NB4 (cell line): ENCODE data around the gene TBC1D22A.

ENCODE experiments used
- DNase-seq: peaks from one replicate; pipeline ENCODE4 v3.0.0; 2010; ENCODE audit warnings: low read depth
- H3K4me3 ChIP-seq: one replicate; pipeline ENCODE4 v1.5.1; 2011; ENCODE audit warnings: mild to moderate bottlenecking, low read depth, low read length, moderate library complexity
- MYC ChIP-seq: IDR thresholded peaks from 2 replicates; pipeline ENCODE4 v1.6.1; 2011; ENCODE audit warnings: low read depth, low read length
- POLR2A ChIP-seq: IDR thresholded peaks from 2 replicates; pipeline ENCODE4 v1.6.1; 2011; ENCODE audit warnings: mild to moderate bottlenecking; ENCODE audit not compliant: insufficient read length; ENCODE audit errors: extremely low read depth
- TF ChIP-seq, protein P1 (sequence below): IDR thresholded peaks from one replicate; pipeline ENCODE4 v1.5.1; 2012; ENCODE audit warnings: low read depth, low read length
- TF ChIP-seq, protein P2 (sequence below): IDR thresholded peaks from 2 replicates; pipeline ENCODE4 v1.6.1; 2011; ENCODE audit warnings: low read depth, low read length

The TBC1D22A gene

DNA sequence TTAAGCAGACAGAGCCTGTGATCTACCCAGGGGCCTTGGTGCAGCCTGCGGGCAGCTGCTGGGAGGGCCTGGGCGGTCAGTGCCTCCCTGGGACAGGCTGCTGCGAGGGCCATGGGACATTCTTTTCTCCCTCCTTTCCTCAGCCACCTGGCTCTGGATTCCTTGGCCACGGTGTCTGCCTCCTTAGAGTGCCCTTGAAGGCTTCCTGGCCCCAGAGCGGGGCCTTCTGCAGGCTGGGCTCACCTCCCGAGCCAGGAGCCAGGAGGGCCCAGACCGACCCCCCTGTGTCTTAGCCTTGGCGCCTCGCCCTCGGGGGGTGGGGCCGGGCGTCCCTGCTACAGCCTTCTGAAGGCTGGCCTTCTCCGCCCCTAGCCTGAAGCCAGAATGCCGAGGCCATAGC lies 231.2 kb downstream of the TBC1D22A start:
- no peak for DNase-seq
- H3K4me3 ChIP-seq = no peak overlapping the region
- no peak for TF ChIP-seq POLR2A

DNA sequence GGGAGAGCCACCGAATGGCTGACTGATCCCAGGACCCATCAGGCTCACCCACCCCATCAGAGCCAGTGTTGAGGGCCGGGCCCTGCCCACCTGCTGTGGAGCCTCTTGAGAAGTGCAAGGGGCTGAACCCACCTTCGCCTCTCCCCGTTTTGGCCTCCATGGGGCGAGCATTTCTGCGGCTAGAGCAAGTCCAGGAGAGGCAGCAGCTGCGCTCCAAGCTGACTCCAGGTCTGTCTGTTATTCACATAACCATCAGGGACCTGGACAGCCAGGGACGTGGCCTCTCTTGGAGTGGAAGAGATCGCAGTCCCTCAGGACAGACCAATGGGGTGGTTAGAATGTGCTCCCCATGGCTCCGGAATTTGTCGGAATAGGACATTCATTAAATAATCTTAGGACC lies 231.8 kb downstream of the TBC1D22A start:
- TF ChIP-seq MYC (no peak), POLR2A (no peak)
- TF ChIP-seq, protein P1, sequence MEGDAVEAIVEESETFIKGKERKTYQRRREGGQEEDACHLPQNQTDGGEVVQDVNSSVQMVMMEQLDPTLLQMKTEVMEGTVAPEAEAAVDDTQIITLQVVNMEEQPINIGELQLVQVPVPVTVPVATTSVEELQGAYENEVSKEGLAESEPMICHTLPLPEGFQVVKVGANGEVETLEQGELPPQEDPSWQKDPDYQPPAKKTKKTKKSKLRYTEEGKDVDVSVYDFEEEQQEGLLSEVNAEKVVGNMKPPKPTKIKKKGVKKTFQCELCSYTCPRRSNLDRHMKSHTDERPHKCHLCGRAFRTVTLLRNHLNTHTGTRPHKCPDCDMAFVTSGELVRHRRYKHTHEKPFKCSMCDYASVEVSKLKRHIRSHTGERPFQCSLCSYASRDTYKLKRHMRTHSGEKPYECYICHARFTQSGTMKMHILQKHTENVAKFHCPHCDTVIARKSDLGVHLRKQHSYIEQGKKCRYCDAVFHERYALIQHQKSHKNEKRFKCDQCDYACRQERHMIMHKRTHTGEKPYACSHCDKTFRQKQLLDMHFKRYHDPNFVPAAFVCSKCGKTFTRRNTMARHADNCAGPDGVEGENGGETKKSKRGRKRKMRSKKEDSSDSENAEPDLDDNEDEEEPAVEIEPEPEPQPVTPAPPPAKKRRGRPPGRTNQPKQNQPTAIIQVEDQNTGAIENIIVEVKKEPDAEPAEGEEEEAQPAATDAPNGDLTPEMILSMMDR = no peak
- no peak for DNase-seq
- no peak overlapping the region for H3K4me3 ChIP-seq

DNA sequence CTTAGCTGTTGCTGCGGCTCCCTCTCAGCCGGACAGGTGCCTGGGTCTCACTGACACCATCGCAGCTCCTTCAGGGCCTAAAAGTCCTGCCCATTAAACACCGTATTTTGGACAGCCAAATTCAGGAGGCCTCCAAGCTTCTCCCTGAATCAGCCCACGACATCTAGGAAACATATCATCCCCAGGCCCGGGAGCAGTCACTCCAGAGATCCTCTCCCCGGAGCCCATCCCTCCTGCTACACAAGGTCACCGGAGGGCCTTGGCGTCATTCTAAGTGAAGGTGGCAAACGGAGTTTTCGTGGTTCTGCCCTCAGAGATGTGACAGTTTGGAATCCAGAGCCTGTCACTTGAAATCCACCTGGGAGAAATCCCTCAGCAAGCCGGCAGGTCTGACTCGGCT lies 232.5 kb downstream of the TBC1D22A start:
- no peak overlapping the region for H3K4me3 ChIP-seq
- no peak for TF ChIP-seq MYC
- no peak for DNase-seq

DNA sequence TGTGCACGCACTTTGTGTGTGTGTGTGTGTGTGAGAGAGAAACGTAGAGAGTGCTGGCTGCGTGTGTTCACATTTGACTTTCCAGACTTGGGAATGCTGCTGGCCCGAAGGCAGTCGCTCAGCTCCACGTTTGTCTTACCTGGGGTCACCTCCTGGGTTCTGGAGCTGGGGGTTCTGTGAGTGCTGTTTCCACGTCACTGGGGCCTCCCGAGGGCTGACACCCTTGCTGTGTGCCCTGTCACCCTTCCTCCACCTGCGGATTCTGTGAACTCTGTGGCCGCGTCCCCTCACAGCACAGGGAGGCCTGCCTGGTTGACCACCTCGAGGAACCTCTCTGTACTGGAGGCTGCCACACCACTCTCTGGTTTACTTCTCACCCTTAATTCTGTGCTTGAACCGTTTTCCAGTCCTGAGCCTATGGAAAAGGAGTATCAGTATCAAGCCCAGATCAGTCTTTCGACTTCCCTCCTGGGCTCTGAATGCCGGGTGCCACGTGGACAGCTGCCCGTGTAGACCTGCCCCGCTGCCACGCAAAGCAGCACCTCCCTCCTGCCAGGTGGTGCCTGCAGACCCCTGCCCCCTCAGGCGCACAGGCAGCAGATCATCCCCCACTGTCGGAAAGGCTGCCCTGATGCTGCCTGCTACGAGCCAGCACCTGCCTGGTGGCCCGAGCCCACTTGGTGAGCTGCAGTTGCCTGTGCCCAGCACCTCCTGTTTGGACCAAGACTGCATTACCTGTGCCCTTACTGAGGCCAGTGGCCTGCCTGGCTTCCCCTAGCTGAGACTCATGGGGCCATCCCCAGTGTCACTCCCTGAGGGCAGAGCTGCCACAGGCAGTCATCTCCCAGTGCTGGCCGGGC lies 233.3 kb downstream of the TBC1D22A start:
- no peak for DNase-seq
- H3K4me3 ChIP-seq = no peak overlapping the region
- TF ChIP-seq MYC = no peak
- no peak for TF ChIP-seq POLR2A
- TF ChIP-seq, protein P1 = no peak
- TF ChIP-seq, protein P2, sequence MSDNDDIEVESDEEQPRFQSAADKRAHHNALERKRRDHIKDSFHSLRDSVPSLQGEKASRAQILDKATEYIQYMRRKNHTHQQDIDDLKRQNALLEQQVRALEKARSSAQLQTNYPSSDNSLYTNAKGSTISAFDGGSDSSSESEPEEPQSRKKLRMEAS = no peak

DNA sequence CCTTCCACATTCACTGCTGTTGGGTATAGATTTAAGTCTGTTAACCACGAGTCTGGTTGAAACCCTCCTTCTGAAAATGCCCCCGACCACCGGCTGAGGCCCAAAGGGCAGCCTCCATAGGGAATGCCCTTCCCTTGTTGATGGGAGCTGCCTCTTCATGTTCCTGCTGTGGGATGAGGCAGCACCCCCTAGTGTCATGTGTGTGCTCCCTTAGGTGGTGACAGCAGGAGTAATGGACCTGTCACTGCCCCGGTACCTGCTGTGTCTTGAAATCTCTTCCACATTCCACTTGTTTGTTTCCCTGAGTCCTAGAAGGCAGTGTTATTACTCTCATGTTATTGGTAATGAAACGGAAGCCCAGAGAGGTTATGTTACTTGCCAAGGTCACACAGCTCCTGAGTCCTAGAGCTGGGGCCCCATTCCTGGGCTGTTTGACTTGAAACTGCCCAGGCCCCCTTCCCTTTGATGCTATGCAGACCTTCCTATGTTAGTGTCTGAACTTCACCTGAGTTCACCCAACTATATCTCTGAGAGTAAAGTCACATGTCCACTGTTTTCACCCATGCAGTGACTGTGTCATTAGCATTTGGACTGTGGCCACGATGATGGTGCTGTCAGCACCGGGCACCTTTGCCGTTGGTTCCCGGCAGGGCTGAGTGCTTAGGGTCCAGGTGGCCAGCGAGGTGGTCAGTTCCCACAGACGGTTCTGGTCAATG lies 234.3 kb downstream of the TBC1D22A start:
- TF ChIP-seq POLR2A (no peak), MYC (no peak)
- TF ChIP-seq, protein P2 = no peak
- TF ChIP-seq, protein P1 = no peak
- H3K4me3 ChIP-seq = no peak overlapping the region
- no peak for DNase-seq

DNA sequence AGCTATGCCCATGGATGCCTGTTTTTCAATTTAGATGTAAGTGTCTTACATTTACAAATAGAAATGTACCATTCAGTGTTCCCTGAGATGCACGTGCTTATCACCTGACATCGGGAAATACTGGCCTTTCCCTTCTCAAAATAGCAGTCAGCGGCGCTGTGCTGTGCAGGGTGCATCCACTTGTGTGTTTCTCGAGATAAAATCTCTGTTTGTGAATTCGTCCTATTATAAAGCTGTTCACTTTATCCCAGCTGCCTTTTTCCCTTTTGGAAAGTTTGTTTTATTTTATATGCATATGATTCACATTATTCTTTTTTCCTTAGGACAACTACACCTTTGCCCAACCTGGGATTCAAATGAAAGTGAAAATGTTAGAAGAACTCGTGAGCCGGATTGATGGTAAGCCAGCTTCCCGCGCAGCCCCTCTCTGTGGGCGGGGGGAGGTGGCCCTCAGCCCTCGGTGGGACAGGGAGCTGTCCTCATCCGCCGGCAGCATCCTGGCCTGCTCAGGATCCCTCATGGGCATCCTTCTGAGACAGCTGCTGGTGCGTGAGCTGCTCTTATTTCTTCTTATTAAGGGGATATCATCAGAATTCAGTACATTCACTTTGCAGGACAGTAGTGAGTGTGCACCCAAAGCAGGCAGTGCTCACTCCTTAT lies 235.0 kb downstream of the TBC1D22A start:
- DNase-seq = no peak
- TF ChIP-seq, protein P1 = no peak
- TF ChIP-seq, protein P2 = no peak
- no peak for TF ChIP-seq POLR2A
- no peak for TF ChIP-seq MYC
- no peak overlapping the region for H3K4me3 ChIP-seq
